ENCODE measurements around the gene ATP8B3.
"Not testable (repeated sequence)": the region's sequence is repeated elsewhere in the genome, so short reads cannot be mapped to it uniquely, and the experiment has no call there.

ATP8B3 gene

DNA sequence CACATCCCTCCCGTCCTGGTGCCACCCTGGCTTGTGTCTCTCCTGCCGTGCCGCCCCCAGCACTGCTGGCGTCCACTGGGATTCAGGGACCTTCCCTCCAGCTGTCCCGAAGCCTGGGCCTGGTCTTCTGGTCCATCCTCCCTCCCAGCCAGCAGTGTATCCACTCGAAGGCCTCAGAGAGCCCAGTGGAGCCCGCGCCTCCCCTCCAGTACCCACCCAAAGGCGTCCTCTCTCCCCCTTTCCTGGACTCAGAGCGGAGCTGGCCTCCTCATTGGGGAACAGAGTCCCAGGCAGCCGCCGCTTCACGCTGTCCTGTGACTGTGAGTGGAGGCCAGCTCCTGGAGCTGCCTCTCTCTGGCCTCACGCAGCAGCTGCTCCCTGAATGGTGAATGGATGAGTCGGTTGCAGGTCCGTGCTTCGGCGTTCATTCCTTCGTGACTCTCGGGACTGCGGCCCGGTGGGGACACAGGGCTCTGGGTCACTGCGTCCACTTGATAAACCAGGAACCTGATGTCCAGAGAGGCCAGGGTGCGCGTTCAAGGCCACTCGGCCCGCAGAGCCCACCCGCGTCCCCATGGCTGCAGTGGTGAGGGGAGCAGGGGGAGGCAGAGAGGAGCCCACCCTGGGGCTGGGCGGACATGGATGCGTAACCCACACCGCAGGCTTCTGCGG, 46.7 kb downstream of the ATP8B3 start:
- no peak for DNase-seq (ENCODE audit: low read depth)
- TF ChIP-seq CTCF (conservative IDR thresholded peaks at IDR 0.05; ENCODE audit: control insufficient read depth, insufficient read depth, low read depth, low read length) = no peak
- no peak overlapping the region for H3K4me3 ChIP-seq (ENCODE audit: control insufficient read depth, low read depth, low read length)

GRCh38 chr19:1764729-1765128, 47.3 kb downstream of the ATP8B3 start:
- no peak for DNase-seq (ENCODE audit: low read depth)
- H3K4me3 ChIP-seq (ENCODE audit: control insufficient read depth, low read depth, low read length) = no peak overlapping the region
- no peak for TF ChIP-seq CTCF (conservative IDR thresholded peaks at IDR 0.05; ENCODE audit: control insufficient read depth, insufficient read depth, low read depth, low read length)

DNA sequence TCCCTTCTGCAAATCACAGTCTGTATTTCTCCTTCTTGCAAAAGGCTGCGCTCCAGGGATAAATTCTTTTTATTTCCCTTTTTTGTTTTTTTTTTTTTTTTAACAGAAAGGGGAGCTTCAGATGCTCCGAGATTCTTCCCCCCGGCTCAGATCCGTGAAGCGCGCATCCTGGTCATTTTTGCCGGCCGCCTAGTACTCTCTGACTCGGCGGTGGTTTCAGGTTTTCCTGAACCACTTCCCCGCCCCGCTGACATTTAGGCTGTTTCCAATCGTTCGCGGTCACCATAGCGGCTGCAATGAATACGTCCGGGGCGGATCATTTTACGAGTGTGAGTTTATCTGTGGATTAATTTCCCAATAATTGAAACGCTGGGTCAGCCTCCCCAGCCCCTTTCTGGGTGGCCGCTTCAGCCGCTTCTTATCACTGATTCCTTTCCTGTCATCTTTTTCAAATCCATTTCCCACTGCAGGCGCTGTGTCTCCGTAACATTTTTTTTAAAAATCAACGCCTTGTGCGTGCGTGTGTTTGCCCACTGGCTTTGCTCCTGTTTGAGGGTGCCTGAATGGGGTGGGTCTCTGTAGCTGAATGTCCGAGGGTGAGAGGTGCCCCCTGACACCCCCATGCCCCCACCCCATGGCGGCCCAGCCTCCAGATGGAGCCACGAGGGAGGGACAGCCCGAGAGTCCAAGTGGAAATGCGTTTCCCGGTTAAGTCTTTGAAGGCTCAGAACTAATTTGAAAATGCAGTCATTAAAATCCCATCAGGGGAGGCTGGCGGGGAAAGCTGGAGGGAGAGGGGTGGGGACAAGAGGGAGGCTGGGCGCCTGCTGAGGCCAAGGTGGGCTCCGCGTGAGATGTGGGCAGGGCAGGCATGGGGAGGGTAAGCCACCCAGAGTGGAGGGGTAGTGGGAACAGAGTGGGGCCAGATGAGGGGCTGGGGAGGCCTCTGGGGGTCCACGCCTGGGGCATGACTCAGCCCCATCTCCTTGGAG, 48.1 kb downstream of the ATP8B3 start:
- no peak for DNase-seq (ENCODE audit: low read depth)
- TF ChIP-seq CTCF (conservative IDR thresholded peaks at IDR 0.05; ENCODE audit: control insufficient read depth, insufficient read depth, low read depth, low read length) = no peak
- H3K4me3 ChIP-seq (ENCODE audit: control insufficient read depth, low read depth, low read length) = no peak overlapping the region

GRCh38 chr19:1762243-1763117, 49.6 kb downstream of the ATP8B3 start:
- no peak for DNase-seq (ENCODE audit: low read depth)
- no peak for TF ChIP-seq CTCF (conservative IDR thresholded peaks at IDR 0.05; ENCODE audit: control insufficient read depth, insufficient read depth, low read depth, low read length)
- no peak overlapping the region for H3K4me3 ChIP-seq (ENCODE audit: control insufficient read depth, low read depth, low read length)

DNA sequence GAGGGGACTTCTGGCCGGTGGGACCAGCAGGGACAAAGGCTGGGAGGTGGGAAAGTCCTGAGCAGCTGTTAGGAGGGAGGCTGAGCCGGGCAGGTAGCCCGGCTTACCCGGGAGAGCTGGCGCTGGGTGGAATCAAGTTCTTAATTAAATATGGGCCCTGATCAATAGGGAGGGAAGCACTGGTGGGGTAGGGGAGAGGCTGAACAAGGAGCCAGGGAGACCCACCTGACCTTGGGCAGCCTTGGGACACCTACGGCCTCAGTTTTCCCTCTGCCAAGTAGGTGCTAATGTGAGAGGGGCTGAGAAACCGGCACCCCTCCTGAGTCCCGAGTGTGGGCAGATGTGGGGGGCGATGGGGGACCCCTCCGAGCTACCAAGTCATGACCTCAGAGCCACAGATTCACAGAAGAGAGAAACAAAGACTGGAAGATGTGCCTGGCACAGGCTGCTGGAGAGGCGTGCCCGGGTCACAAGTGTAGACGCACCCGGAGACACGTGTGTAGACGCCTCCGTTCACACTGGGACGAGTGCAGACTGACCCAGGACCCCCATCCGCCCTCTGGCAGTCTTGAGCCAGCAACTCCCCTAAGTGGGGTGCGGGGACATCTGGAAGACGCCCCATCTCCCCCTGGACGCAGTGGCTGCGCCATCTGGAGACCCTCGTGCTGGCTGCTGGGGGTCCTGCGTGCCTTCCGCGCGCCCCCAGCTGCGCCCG, 50.4 kb downstream of the ATP8B3 start:
- DNase-seq (ENCODE audit: low read depth) = no peak
- no peak for TF ChIP-seq CTCF (conservative IDR thresholded peaks at IDR 0.05; ENCODE audit: control insufficient read depth, insufficient read depth, low read depth, low read length)
- H3K4me3 ChIP-seq (ENCODE audit: control insufficient read depth, low read depth, low read length) = no peak overlapping the region

DNA sequence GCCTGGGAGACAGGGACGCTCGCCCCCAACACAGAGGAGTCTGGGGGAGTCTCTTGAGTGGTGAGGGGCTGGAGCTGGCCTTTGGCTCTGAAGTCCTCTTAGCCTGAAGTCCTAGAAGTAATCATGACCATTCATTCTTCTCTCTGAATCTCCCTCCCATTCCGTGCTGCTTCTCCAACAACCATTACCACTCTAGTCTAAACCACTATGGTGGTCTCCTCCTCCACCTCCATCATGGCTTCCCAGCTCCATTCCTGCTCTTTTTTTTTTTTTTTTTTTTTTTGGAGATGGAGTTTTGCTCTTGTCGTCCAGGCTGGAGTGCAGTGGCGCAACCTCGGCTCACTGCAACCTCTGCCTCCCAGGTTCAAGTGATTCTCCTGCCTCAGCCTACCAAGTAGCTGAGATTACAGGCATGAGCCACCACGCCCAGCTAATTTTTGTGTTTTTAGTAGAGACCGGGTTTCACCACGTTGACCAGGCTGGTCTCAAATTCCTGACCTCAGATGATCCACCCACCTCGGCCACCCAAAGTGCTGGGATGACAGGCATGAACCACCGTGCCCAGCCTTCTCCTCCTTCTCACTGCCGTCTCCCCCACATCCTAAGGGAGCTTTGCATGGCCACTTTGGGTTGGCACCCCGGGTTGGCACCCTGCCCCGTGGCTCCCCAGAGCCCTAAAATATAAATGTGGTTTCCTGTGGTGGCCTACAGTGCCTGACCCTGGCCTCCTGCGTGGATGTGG, 51.1 kb downstream of the ATP8B3 start:
- DNase-seq (ENCODE audit: low read depth); H3K4me3 ChIP-seq (ENCODE audit: control insufficient read depth, low read depth, low read length): not testable (repeated sequence)

All from fibroblast of mammary gland (primary cell).